GM19099 (cell line): ENCODE data around the gene FREY1.

Experiments used
- POLR2A ChIP-seq: IDR thresholded peaks from 3 replicates; pipeline ENCODE4 v1.6.1; 2011; ENCODE audit warnings: low read depth; ENCODE audit not compliant: insufficient read length; ENCODE audit errors: extremely low read depth

FREY1 gene

DNA sequence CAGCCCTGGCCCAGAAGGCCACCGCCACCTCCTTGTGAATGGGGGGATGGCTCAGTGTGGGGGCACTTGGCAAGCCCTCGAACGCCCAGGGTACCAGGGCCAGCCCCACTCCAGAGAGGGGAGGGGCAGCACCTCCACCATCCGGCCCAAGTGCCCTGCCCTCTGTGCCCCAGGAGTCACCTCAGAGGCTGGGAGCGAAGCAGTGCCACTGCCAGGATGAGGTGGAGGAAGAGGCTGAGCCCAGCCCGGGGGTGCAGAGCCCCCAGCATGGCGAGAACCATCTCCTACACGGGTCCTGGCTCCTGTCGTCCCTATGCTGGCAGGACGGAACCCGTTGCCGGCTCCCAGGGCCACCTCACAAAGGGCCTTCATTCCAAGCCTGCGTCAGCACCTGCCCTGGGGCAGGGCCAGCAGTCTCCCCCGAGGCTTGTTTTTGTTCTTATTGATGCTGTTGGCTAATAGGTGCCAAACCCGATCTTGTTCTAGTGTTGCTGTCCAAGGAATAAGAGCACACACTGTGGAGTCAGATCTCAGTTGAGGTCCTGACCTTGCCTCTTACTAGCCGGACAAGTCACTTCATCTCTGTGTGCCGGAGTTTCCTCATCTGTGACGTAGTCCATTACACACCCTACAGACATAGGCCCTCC lies at the start of gene FREY1:
TSS of gene FREY1 (minus strand) at position 307 of the 647 bp plus-strand sequence. CDS start at position 281, 26 bp downstream.
- no peak for TF ChIP-seq POLR2A

DNA sequence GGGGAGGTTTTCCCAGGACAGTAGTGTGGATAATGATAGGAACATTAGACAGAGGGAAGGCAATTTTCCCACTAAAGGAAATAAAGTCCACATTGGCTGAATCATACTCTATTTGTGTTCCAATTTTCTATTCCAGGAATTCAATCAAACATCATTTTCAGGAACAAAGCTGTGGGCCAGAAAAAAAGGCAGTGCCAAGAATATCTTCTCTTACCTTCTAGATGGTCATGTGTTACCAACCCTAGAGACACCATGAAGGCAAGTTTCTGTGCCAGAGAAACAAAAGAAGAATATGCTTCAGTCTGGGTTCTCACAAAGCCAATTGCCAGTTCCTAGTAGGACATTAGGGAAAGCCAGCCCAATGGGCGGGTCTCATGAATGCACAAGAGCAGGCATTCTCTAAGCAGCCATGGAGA lies 42.9 kb upstream of the FREY1 start:
- TF ChIP-seq POLR2A, result no peak

GRCh38 chr11:45948356-45948755 lies 41.3 kb upstream of the FREY1 start:
- no peak for TF ChIP-seq POLR2A

GRCh38 chr11:45947885-45948284 lies 40.8 kb upstream of the FREY1 start:
- TF ChIP-seq POLR2A, result no peak

GRCh38 chr11:45945397-45945999 lies 38.4 kb upstream of the FREY1 start:
- no peak for TF ChIP-seq POLR2A

GRCh38 chr11:45942381-45942780 lies 35.3 kb upstream of the FREY1 start:
- TF ChIP-seq POLR2A, result no peak

DNA sequence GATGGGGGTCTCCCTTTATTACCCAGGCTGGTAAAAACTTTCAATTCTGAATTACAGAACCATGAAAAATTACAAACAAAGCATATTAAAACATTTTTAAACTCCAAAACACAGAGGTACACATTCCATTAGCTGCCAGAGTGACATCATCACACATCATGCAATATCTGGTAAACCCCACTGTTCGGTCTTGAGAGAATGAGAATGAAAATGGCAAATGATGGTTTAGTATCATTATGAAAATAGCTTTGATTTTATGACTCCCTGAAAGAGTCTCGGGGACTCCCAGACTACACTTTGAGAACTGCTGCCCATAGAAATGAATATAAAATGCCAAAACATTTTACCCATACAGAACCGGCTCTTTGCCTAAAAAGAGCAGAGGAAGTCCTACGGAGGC lies 34.2 kb upstream of the FREY1 start:
- no peak for TF ChIP-seq POLR2A

DNA sequence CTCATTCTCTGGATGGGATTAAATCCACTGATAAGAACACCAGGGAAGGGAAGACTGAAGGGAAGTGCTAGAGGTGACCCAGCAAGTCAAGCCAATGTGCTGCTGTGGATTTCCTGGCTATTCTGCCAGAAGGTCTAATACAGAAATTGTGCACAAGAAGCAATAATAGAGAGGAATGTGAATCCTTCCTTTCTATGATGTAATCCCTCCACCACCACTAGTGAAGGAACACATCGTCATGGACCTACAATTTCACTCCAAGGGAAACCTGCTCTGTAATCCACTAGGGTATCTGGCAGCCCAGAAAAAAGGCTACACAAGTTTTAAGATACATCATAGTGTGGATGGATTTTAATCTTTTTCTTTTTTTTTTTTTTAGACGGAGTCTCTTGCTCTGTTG lies 32.8 kb upstream of the FREY1 start:
- TF ChIP-seq POLR2A, result no peak

DNA sequence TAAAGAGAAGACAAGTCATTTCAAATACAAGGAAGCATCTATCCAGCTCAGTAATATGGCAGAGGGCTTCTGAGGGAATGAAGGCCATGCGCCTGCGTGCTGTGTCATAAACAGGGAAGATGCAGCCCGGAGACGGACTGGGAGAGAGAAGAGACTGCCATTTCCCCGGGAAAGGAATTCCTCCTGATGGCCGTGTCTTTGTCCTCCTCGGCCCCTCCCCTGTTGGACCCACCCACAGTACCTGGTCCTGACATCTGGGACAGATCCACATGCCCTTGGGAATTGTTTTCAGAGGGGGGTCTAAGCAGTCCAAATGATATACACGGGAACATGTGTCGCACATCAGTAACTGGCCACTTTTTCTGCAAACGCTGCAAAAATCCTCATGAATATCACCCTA lies 30.8 kb upstream of the FREY1 start:
- no peak for TF ChIP-seq POLR2A

- no peak for TF ChIP-seq POLR2A
These were observed 29.5 kb upstream of the FREY1 start for GRCh38 chr11:45936511-45937054.

DNA sequence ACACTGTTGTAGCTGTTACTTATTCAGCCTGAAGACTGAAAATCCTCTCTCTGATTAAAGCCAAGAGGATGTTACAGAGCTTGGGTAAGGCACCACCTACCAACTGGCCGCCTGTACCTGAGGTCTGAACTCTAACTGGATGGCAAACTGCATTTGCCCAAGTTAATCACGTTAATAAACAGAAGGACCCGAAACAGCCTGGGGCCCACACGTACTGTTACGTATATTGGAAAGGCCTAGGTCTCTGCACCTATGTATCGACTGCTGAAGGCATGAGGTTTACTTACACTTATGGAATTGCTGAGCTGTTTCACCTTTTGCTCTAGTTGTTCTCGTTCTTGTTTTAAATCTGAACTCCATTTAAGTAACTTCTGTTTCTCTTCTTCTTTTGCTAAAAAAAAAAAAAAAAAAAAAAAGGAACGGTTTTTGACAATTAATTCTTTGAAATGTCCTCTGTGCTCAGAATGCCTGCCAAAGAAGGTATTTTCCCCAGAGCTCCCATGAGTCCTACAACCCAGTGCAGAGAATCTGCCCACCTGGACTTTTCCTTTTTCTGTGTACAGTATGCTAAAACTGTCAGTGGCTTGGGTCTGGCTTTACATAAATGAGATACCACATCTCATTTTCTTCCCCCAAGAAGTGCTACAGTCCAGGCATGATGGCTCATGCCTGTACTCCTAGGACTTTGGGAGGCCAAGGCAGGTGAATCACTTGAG lies 28.4 kb upstream of the FREY1 start:
- TF ChIP-seq POLR2A, result no peak

DNA sequence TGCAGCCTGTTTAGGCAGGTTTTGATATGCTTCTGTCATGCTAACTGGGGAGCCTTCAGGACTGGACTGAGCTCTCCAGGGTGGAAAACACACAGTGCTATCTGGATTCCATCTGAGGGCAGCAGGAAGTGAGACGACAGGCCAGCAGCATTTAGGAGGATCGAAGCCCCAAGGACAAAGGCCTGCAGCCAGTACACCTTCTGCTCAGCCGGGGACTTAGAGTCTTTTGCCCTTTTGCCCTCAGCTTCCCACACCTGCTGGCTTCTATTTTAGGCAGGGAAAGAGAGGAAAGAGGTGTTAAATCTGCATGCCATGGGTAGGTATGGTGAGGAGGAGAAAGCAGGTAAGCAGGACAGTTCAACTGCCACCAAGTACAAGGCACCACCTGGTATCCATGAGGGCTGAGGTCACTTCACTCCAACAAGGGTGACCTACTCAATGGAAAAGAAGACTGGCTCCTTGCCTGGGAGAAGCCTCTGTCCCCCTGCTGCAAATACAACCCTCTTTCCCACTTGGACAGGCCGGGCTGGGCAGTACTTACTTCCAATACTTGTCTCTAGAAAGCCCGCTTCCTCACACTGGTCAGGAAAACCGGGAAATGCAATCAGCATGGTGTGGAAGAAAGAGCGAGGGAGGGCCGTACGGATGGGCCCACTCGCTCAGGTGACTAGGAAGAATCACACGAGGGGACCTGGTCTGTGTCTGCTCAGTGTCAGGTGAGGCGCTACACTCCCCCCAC lies 27.7 kb upstream of the FREY1 start:
- TF ChIP-seq POLR2A, result no peak

DNA sequence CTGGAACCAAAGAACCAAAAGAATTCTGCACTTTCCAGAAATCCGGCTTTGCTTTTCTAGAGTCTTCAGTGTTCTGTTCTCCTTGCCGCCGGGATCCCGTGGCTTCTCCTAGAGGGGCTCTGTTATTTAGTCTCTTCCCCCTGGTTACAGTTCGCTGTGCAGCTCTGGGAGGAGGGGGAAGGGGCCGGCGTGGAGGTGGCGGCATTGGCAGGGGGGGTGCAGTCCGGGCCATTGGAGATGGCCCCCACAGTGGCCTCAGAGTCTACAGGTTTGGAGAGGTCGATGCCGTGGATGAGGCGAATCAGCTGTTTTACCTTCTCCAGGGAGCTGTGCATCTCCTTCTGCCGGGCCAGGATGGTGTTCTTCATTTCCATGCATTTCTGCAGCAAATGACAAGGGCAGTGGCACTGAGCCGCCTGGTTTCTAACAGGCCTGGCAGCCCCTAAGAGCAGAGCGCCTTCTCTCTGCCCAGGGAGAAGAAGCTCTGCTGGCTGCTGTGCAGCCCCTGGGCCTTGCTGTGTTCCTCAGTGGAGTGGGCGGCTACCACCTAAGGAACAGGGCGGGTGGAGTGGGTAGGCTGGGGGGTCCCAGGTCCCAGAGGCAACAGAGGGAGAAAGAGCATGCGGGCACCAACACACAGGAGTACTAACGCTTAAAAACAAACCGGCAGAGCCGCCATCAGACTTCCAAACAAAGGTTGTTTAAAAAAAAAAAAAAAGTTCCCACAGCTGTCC lies 26.9 kb upstream of the FREY1 start:
- TF ChIP-seq POLR2A, result no peak

DNA sequence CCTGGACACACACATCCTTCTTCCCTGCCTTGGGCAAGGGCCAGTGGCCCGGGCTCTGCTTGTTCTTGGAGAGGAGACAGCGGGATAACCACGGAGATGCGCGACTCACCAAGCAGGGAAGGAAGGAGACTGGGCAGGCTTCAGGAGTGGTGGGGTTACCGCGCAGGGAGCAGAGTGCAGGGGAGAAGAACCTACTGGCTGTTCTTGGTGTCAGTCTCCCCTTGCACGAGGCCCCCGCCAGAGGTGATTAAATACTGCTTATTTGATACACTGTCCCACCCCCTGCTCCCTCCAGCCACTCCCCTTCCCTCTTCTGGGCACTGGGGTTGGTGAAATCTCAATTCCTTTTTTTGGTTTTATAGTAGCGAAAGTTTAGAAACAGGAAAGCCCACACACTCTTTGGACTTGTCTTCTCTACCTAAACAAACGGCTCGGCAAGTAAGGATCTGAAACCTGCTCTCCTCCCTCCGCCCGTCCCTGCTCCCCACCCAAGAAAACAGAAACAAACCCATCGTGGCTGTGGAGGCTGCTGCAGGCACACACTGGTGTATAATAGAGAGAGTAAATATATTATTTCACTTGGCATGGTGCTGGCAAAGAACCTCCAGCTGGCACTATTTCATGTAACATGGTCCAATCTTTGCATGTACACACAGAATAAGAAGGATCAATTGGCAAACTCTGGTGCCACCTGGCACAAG lies 26.2 kb upstream of the FREY1 start:
- TF ChIP-seq POLR2A, result no peak

- no peak for TF ChIP-seq POLR2A
These were observed 25.1 kb upstream of the FREY1 start for GRCh38 chr11:45932217-45932616.

GRCh38 chr11:45931739-45932138 lies 24.7 kb upstream of the FREY1 start:
- no peak for TF ChIP-seq POLR2A
